Cardiac muscle cell (in vitro differentiated cells and primary cell): Measurements from ENCODE around the gene UBE2H. TPM values are rescaled to one million over a fixed set of nuclear protein-coding genes. Genes with fewer than 3 reads are reported as not detected.

Source experiments
- DNase-seq, 2 donors: peaks; one replicate each; pipeline versions ENCODE4 v3.0.0 to v3.0.0-alpha.2; 2010 to 2017; ENCODE audit warnings: low read depth in 1 of 2, low spot score in 1 of 2
- H3K27ac ChIP-seq: fragments of 200-600 bp; sonication (generic); 2 replicates; pipeline ENCODE4 v1.5.1; 2016
- H3K27me3 ChIP-seq: fragments of 200-600 bp; sonication (generic); 2 replicates; pipeline ENCODE4 v1.6.0; 2016; ENCODE audit warnings: control low read depth
- H3K36me3 ChIP-seq: fragments of 200-600 bp; sonication (generic); 2 replicates; pipeline ENCODE4 v1.5.1; 2016; ENCODE audit warnings: control low read depth
- H3K4me1 ChIP-seq: fragments of 200-600 bp; sonication (generic); 2 replicates; pipeline ENCODE4 v1.8.1; 2017; ENCODE audit warnings: low read depth, mild to moderate bottlenecking, mixed run types
- H3K4me3 ChIP-seq: fragments of 200-600 bp; sonication (generic); 2 replicates; pipeline ENCODE4 v1.5.1; 2016; ENCODE audit warnings: mild to moderate bottlenecking
- H3K9me3 ChIP-seq: fragments of 200-600 bp; sonication (generic); 2 replicates; pipeline ENCODE4 v1.5.1; 2017; ENCODE audit warnings: low read depth, mild to moderate bottlenecking, control low read depth
- CTCF ChIP-seq: IDR thresholded peaks from 2 replicates; pipeline ENCODE4 v1.5.1; 2012; ENCODE audit warnings: low read depth, mild to moderate bottlenecking, low read length
- polyA plus RNA-seq: library from polyadenylated mRNA; unstranded; fragments of >200 nt; fragmentation: Nextera tagmentation; extraction: Ambion mirVana; gene quantifications from 2 replicates; pipeline ENCODE4 v1.2.1, GENCODE V29; 2016
- total RNA-seq: library from RNA; depleted of rRNA; stranded (reverse); fragments of >200 nt; gene quantifications from 2 replicates; pipeline ENCODE4 v1.2.3, GENCODE V29; 2016

UBE2H gene
- total and polyA plus RNA-seq, 2 experiments from 2014 or later = 140 to 409 TPM

GRCh38 chr7:129914536-129915272 is 38.1 kb downstream of the UBE2H start:
- TF ChIP-seq CTCF = no peak
- DNase-seq = peak in 1 of 2 donors; percentile 21
- peak overlapping the region; percentile 80 for H3K27ac ChIP-seq

GRCh38 chr7:129913428-129913827 is 39.3 kb downstream of the UBE2H start:
- no peak for TF ChIP-seq CTCF

More at GRCh38 chr7:129914536-129915272, 38.1 kb downstream of the UBE2H start:
- H3K27me3 ChIP-seq = no peaks in the 10 kb centered on the region
- no peaks in the 10 kb centered on the region for H3K36me3 ChIP-seq
- H3K4me1 ChIP-seq = peaks cover 30% of the 10 kb centered on the region
- no peak overlapping the region for H3K4me3 ChIP-seq
- no peaks in the 10 kb centered on the region for H3K9me3 ChIP-seq

GRCh38 chr7:129911790-129912189 is 41.0 kb downstream of the UBE2H start:
- Histone ChIP-seq H3K4me3 (no peak overlapping the region), H3K27me3 (no peaks in the 10 kb centered on the region), H3K36me3 (no peaks in the 10 kb centered on the region), H3K27ac (no peak overlapping the region), H3K4me1 (peaks cover 18% of the 10 kb centered on the region), H3K9me3 (no peaks in the 10 kb centered on the region)
- no peak for DNase-seq
- TF ChIP-seq CTCF = no peak

More at GRCh38 chr7:129913428-129913827, 39.3 kb downstream of the UBE2H start:
- Histone ChIP-seq H3K4me3 (no peak overlapping the region), H3K27ac (no peak overlapping the region), H3K36me3 (no peaks in the 10 kb centered on the region), H3K9me3 (no peaks in the 10 kb centered on the region), H3K27me3 (no peaks in the 10 kb centered on the region), H3K4me1 (peaks cover 30% of the 10 kb centered on the region)
- DNase-seq = no peak

- Histone ChIP-seq H3K4me3 (no peak overlapping the region), H3K9me3 (no peaks in the 10 kb centered on the region), H3K27ac (no peak overlapping the region), H3K27me3 (no peaks in the 10 kb centered on the region), H3K36me3 (no peaks in the 10 kb centered on the region), H3K4me1 (peaks cover 3% of the 10 kb centered on the region)
- DNase-seq = no peak
- TF ChIP-seq CTCF = no peak
Measured at GRCh38 chr7:129909669-129910068, 43.1 kb downstream of the UBE2H start.

- DNase-seq = peak in 1 of 2 donors; percentile 19
- no peaks in the 10 kb centered on the region for H3K9me3 ChIP-seq
- H3K4me1 ChIP-seq = no peaks in the 10 kb centered on the region
- TF ChIP-seq CTCF = no peak
- no peaks in the 10 kb centered on the region for H3K27me3 ChIP-seq
- no peak overlapping the region for H3K4me3 ChIP-seq
- no peaks in the 10 kb centered on the region for H3K36me3 ChIP-seq
- no peak overlapping the region for H3K27ac ChIP-seq
Measured at GRCh38 chr7:129908181-129908580, 44.6 kb downstream of the UBE2H start.
